GM10847 (cell line): Measurements from ENCODE around the gene LYG2.
"Not testable (repeated sequence)": the region's sequence is repeated elsewhere in the genome, so short reads cannot be mapped to it uniquely, and the experiment has no call there.

Experiments used
- POLR2A ChIP-seq: IDR thresholded peaks from 2 replicates; pipeline ENCODE4 v1.6.1; 2011; ENCODE audit not compliant: insufficient read length; ENCODE audit errors: extremely low read depth

Gene LYG2

GRCh38 chr2:99255491-99256318, at the start of gene LYG2:
Gene LYG2, minus strand, starts transcription at chr2:99255666. Its CDS starts 1,406 bp downstream, at chr2:99254260.
- no peak for TF ChIP-seq POLR2A

- TF ChIP-seq POLR2A = not testable (repeated sequence)
Measured at GRCh38 chr2:99301097-99301496, 45.6 kb upstream of the LYG2 start, which contains the start of gene LYG1. Gene LYG1, minus strand, starts transcription at chr2:99301197. Its CDS starts 5,527 bp downstream, at chr2:99295670.

- TF ChIP-seq POLR2A = no peak
Measured at GRCh38 chr2:99299580-99299979, 44.1 kb upstream of the LYG2 start.

- no peak for TF ChIP-seq POLR2A
Measured at GRCh38 chr2:99297994-99298393, 42.5 kb upstream of the LYG2 start.

- TF ChIP-seq POLR2A = no peak
Measured at GRCh38 chr2:99285526-99285925, 30.1 kb upstream of the LYG2 start.

- TF ChIP-seq POLR2A = no peak
Measured at GRCh38 chr2:99279969-99280695, 24.7 kb upstream of the LYG2 start.

- TF ChIP-seq POLR2A = no peak
Measured at GRCh38 chr2:99278793-99279291, 23.4 kb upstream of the LYG2 start.

- TF ChIP-seq POLR2A = no peak
Measured at GRCh38 chr2:99275882-99276281, 20.4 kb upstream of the LYG2 start.

- TF ChIP-seq POLR2A = no peak
Measured at GRCh38 chr2:99261242-99261641, 5.8 kb upstream of the LYG2 start.

GRCh38 chr2:99260184-99260583, 4.7 kb upstream of the LYG2 start:
- no peak for TF ChIP-seq POLR2A

- TF ChIP-seq POLR2A = no peak
Measured at GRCh38 chr2:99259465-99259864, 4.0 kb upstream of the LYG2 start.

GRCh38 chr2:99256677-99257076, 1.2 kb upstream of the LYG2 start:
- no peak for TF ChIP-seq POLR2A

- TF ChIP-seq POLR2A = no peak
Measured at GRCh38 chr2:99249951-99250350, 5.5 kb downstream of the LYG2 start.

- TF ChIP-seq POLR2A = no peak
Measured at GRCh38 chr2:99242151-99242550, 13.3 kb downstream of the LYG2 start.

- TF ChIP-seq POLR2A = no peak
Measured at GRCh38 chr2:99240431-99240830, 15.0 kb downstream of the LYG2 start.

- no peak for TF ChIP-seq POLR2A
Measured at GRCh38 chr2:99238599-99238998, 16.9 kb downstream of the LYG2 start.

- no peak for TF ChIP-seq POLR2A
Measured at GRCh38 chr2:99217929-99218501, 37.5 kb downstream of the LYG2 start.
